Esophagus squamous epithelium (tissue), 5 donors: ENCODE data around the gene PLEKHG4B. TPM values are rescaled to one million over a fixed set of nuclear protein-coding genes. Genes with fewer than 3 reads are reported as not detected.

Experiments
- DNase-seq: peaks from one replicate; lab custom pipeline; 2025; lab: John Stamatoyannopoulos, UW
- H3K27ac ChIP-seq, 4 donors: fragments of 200-600 bp; sonication (generic); one replicate each; pipeline ENCODE4 v1.5.1; 2016 to 2019; ENCODE audit warnings: mild to moderate bottlenecking in 1 of 4
- H3K27me3 ChIP-seq, 4 donors: fragments of 200-600 bp; sonication (generic); 1 replicate in 3 of 4; 2 replicates in 1 of 4; pipeline versions ENCODE4 v1.5.1 to v1.6.0; 2017 to 2021; ENCODE audit warnings: antibody characterized with exemption in 1 of 4
- H3K36me3 ChIP-seq, 3 donors: fragments of 200-600 bp; sonication (generic); one replicate each; pipeline ENCODE4 v1.5.1; 2016 to 2019
- H3K4me1 ChIP-seq, 3 donors: fragments of 200-600 bp; sonication (generic); one replicate each; pipeline ENCODE4 v1.5.1; 2017 to 2019
- H3K4me3 ChIP-seq, 4 donors: fragments of 200-600 bp; sonication (generic); 1 replicate in 3 of 4; 2 replicates in 1 of 4; pipeline ENCODE4 v1.5.1; 2016 to 2019; ENCODE audit warnings: mild to moderate bottlenecking in 2 of 4, moderate library complexity in 1 of 4
- H3K9me3 ChIP-seq, 3 donors: fragments of 200-600 bp; sonication (generic); one replicate each; pipeline ENCODE4 v1.5.1; 2016 to 2019
- POLR2A ChIP-seq, 4 donors: fragments of 450-650 bp; IDR thresholded peaks; one replicate each; pipeline ENCODE4 v1.6.1; 2017; ENCODE audit warnings: antibody characterized with exemption in 4 of 4, mild to moderate bottlenecking in 4 of 4, moderate library complexity in 3 of 4
- WGBS, 2 donors: methylation state at CpG; one replicate each; pipeline ENCODE4 v1.1.5; 2018; 5-methylcytosine and 5-hydroxymethylcytosine counted together
- intact Hi-C: fragments of 100-400 bp; cut with DNase I; formaldehyde crosslinking; loops from one replicate; pipeline ENCODE4 v1.15.0; 2022
- total RNA-seq, 4 donors: library from RNA; depleted of rRNA; stranded (reverse); fragments of >200 nt; gene quantifications; one replicate each; pipeline ENCODE4 v1.1.0, GENCODE V29; 2016
- TF ChIP-seq, protein P1 (sequence below), 6 experiments: fragments of 450-650 bp in 4 of 6; fragments of 200-600 bp in 2 of 6; sonication (generic) in 2 of 6; IDR thresholded peaks; one replicate each; pipeline ENCODE4 v1.5.1; 2016 to 2019; ENCODE audit warnings: antibody characterized with exemption in 6 of 6, mild to moderate bottlenecking in 4 of 6, moderate library complexity in 4 of 6
- donor health status: DM: yes; HTN: yes; CAD: no.

The PLEKHG4B gene
- total RNA-seq, 4 donors from 2014 or later = 0.12 to 1.2 (median 0.21) TPM

DNA sequence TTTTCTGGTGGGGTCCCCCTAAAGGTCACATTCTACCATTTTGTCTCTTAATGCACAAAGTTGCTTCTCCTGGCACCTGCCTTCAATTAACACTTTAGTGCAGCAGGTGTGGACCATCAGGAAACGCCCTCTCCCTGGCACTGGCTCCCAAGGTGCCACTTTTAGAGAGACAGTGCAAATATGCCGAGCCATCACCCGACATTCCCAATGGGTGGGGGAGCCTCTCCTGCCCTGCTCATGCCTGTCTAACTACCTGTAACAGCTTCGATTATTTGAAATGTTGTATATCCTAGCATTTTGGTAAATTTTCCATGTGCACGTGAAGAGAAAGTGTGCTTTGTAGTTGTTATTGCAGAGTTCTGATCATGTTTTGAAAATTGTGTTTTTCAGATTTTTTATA lies 86.1 kb downstream of the PLEKHG4B start:
- Histone ChIP-seq H3K4me3 (no peak overlapping the region), H3K9me3 (no peaks in the 10 kb centered on the region), H3K27ac (no peak overlapping the region), H3K27me3 (peaks cover 0 to 35% (median 0%) of the 10 kb centered on the region in 4 donors), H3K36me3 (no peaks in the 10 kb centered on the region), H3K4me1 (no peaks in the 10 kb centered on the region)
- TF ChIP-seq POLR2A (IDR thresholded peaks at IDR 0.05) = no peak
- TF ChIP-seq, protein P1, sequence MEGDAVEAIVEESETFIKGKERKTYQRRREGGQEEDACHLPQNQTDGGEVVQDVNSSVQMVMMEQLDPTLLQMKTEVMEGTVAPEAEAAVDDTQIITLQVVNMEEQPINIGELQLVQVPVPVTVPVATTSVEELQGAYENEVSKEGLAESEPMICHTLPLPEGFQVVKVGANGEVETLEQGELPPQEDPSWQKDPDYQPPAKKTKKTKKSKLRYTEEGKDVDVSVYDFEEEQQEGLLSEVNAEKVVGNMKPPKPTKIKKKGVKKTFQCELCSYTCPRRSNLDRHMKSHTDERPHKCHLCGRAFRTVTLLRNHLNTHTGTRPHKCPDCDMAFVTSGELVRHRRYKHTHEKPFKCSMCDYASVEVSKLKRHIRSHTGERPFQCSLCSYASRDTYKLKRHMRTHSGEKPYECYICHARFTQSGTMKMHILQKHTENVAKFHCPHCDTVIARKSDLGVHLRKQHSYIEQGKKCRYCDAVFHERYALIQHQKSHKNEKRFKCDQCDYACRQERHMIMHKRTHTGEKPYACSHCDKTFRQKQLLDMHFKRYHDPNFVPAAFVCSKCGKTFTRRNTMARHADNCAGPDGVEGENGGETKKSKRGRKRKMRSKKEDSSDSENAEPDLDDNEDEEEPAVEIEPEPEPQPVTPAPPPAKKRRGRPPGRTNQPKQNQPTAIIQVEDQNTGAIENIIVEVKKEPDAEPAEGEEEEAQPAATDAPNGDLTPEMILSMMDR (IDR thresholded peaks at IDR 0.05) = no peak
- 73 to 77% methylated on average over 3 to 5 of the region's 5 CpGs for WGBS, 2 donors
- intact Hi-C loops = no loop called here
- no peak for DNase-seq

DNA sequence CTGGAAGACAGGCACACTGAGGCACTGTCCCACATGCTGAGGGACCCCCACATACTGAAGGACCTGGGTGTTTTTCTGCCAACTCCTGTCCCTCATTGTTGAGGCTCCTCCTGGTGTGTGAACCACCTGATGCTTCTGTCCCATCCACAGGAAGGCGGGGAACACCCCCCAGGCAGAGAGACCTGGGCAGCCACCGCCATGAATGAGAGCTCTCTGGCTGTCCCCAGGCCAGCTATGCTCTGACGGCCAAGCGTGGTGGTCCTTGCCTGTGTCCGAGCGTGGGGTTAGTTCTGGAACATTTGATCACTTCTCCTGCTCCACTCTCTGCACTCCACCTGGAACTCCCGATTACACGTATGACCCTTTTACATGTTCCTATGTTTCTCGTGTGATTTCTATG lies 87.4 kb downstream of the PLEKHG4B start:
- Histone ChIP-seq H3K4me1 (no peaks in the 10 kb centered on the region), H3K27me3 (peaks cover 0 to 33% (median 0%) of the 10 kb centered on the region in 4 donors), H3K9me3 (no peaks in the 10 kb centered on the region), H3K27ac (no peak overlapping the region), H3K4me3 (no peak overlapping the region), H3K36me3 (no peaks in the 10 kb centered on the region)
- WGBS, 2 donors = 76 to 79% methylated on average over 8 to 9 of the region's 9 CpGs
- TF ChIP-seq POLR2A (IDR thresholded peaks at IDR 0.05) = no peak
- TF ChIP-seq, protein P1 (IDR thresholded peaks at IDR 0.05) = no peak
- DNase-seq = no peak
- intact Hi-C loops = no loop called here

DNA sequence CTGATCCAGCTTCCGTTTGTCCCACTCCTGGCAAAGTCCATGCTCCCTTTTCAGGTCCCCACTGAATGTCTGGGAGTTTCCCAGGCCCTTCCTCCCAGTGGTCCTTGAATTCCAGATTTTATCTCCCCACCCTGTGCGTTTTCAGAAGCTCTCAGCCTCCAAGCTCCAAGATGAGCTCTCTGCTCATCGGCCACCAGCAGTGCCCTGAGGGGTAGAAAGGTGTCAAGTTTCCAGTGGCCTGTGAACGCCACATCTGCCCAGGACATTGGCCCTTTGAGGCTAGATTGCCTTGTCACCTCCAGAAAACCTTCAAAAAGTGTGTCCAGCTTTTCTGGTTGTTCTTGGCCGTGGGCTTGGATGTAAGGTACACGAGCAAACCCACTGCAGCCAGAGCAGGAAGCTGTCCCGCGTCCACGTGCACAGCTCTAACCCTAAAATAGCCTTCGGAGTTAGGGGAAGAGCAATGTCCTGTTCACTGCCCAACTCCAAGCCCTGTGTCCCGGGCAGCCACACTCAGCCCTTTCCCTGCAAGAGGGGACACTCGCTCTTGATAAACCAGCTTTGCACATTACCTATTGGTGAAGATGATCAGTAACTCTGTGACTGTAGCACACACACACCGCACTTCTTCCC lies 88.4 kb downstream of the PLEKHG4B start:
- 87 to 94% methylated on average over 3 to 10 of the region's 13 CpGs for WGBS, 2 donors

DNA sequence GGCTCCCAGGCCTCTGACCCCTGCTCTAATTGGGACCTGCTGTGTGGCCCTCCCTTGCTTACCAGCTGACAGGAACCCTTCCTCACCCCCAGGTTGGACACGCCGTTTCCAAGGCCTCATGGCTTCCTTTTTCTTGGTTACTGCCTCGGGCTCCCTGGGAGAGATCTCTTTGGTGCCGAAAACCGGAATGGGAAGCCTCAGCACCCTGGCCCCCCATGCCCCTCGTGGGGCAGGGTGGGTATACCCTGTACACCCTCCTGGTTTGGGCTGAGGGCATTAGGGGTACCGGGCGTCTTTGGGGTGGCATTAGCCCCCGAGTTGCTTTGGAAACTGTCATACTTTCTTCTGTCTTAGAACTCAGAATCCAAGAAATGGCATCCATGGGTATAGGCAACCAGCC lies 89.2 kb downstream of the PLEKHG4B start:
- peaks cover 0 to 40% (median 0%) of the 10 kb centered on the region in 4 donors for H3K27me3 ChIP-seq
- no peak for TF ChIP-seq POLR2A (IDR thresholded peaks at IDR 0.05)
- TF ChIP-seq, protein P1 (IDR thresholded peaks at IDR 0.05) = no peak
- no peaks in the 10 kb centered on the region for H3K36me3 ChIP-seq
- no peak for DNase-seq
- H3K4me1 ChIP-seq = no peaks in the 10 kb centered on the region
- H3K4me3 ChIP-seq = no peak overlapping the region
- H3K27ac ChIP-seq = no peak overlapping the region
- no peaks in the 10 kb centered on the region for H3K9me3 ChIP-seq
- 94 to 96% methylated on average over 7 to 9 of the region's 9 CpGs for WGBS, 2 donors
- intact Hi-C loops = no loop called here

More for the DNA sequence above, 88.4 kb downstream of the PLEKHG4B start:
- DNase-seq = no peak
- H3K27ac ChIP-seq = no peak overlapping the region
- peaks cover 0 to 38% (median 0%) of the 10 kb centered on the region in 4 donors for H3K27me3 ChIP-seq
- no peaks in the 10 kb centered on the region for H3K9me3 ChIP-seq
- intact Hi-C loops = no loop called here
- no peaks in the 10 kb centered on the region for H3K4me1 ChIP-seq
- H3K36me3 ChIP-seq = no peaks in the 10 kb centered on the region
- H3K4me3 ChIP-seq = no peak overlapping the region
- TF ChIP-seq, protein P1 (IDR thresholded peaks at IDR 0.05) = no peak
- TF ChIP-seq POLR2A (IDR thresholded peaks at IDR 0.05) = no peak

DNA sequence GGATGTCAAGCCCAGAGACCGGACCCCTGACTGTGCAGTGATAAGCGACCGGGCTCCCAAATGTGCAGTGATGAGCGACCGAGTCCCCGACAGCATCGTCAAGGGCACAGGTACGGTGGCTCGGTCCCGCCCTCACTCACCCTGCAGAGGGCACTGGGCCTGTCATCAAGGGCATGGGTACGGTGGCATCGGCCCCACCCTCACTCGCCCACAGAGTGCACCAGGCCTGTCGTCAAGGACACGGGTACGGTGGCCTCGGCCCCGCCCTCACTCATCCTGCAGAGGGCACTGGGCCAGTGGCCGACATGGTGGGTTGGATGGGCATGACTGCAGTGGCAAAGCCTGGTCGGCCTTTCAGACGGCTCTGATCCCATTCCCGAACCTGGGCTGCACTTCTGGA lies 89.6 kb downstream of the PLEKHG4B start:
- no peak overlapping the region for H3K27ac ChIP-seq
- peaks cover 0 to 44% (median 0%) of the 10 kb centered on the region in 4 donors for H3K27me3 ChIP-seq
- 86% methylated on average over 4 of the region's 22 CpGs; no CpG with 5 or more reads in 1 of the 2 donors for WGBS, 2 donors
- no peaks in the 10 kb centered on the region for H3K36me3 ChIP-seq
- intact Hi-C loops = no loop called here
- H3K4me3 ChIP-seq = no peak overlapping the region
- no peaks in the 10 kb centered on the region for H3K4me1 ChIP-seq
- H3K9me3 ChIP-seq = no peaks in the 10 kb centered on the region
- DNase-seq = no peak
- TF ChIP-seq, protein P1 (IDR thresholded peaks at IDR 0.05) = no peak
- no peak for TF ChIP-seq POLR2A (IDR thresholded peaks at IDR 0.05)
